ENCODE results near the gene PROKR2.

GRCh38 chr20:5328268-5328667 is 11.5 kb upstream of the PROKR2 start:
- TF ChIP-seq NFIC (IDR thresholded peaks at IDR 0.05) (no peak), CEBPB (IDR thresholded peaks at IDR 0.05) (no peak), TAF1 (IDR thresholded peaks at IDR 0.05; ENCODE audit: low read depth) (no peak)
